HG03103 (cell line): ENCODE measurements around the gene PSMA3.

Experiments
- ATAC-seq: cut with Tn5 transposase; IDR thresholded peaks from one replicate; pipeline ENCODE4 v1.9.1; 2021; ENCODE audit warnings: low read depth; ENCODE audit not compliant: unreplicated experiment

Gene PSMA3

GRCh38 chr14:58297762-58298476, 53.3 kb downstream of the PSMA3 start:
- ATAC-seq = peak; percentile 75

- no peak for ATAC-seq
These were observed 54.1 kb downstream of the PSMA3 start, which contains the start of gene ARID4A for GRCh38 chr14:58298477-58299400. TSS of gene ARID4A (plus strand) at chr14:58298555. CDS start at chr14:58299855, 1,300 bp downstream.

DNA sequence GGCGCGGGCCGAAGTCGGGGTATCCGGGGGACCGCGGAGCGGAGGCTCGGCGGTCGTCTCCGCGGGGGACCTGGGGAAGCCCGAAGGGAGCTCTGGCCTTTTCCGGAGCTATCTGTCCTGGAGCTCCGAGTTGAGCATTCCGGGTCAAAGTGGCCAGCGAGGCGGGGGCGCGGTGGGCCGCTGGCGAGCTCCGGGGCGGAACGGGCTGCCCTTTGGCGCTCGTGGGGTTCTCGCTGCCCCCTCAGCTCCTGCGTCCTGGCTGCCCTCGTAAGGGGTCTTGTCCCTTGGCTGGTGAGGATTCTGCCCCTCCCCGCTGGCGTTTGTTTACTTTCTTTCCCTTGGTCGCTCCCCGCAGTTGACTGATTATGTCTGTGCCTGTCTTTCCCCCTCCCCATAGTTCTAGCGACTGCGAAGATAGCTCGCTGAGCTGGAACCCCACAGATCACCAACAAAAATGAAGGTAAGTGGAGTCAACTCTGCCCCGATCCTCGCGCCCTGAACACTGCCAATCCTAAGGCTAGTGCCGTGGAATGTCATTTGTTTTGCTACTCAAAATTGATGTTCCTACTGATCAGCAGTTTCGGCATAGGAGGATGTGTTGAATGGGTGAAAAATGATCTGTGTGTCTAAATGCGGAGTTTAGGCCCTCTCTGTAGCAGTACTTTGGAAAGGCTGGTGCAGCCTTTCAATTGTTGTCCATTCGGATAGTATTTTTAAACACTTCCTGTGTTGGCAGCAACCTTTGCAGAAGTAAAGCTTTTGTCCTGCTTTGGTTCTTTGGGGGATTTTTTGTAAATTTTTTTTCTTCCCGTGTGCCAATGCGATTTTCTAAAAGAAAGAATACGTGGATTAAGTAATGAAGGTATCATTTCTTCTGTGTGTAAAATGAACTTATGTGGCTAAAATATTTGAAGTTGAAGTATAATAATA, 55.0 kb downstream of the PSMA3 start:
- ATAC-seq = no peak

GRCh38 chr14:58301416-58301815, 56.8 kb downstream of the PSMA3 start:
- ATAC-seq = no peak

DNA sequence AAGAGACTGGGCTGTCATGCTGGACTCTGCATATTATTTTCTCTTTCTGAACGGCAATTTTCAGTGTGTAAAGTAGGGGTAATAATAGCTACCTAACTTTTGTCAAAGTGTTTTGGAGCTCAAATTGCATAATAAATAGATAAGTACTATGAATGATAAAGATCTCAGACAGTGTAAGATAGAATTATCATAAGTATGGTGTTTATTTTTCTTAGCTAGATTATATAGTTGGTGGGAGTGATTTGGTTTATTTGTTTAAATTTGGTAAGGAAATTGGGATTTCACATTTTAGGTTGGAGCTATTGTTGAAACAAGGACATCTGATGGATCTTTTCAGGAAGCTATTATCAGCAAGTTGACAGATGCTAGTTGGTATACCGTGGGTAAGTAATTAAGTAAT, 61.1 kb downstream of the PSMA3 start:
- no peak for ATAC-seq

DNA sequence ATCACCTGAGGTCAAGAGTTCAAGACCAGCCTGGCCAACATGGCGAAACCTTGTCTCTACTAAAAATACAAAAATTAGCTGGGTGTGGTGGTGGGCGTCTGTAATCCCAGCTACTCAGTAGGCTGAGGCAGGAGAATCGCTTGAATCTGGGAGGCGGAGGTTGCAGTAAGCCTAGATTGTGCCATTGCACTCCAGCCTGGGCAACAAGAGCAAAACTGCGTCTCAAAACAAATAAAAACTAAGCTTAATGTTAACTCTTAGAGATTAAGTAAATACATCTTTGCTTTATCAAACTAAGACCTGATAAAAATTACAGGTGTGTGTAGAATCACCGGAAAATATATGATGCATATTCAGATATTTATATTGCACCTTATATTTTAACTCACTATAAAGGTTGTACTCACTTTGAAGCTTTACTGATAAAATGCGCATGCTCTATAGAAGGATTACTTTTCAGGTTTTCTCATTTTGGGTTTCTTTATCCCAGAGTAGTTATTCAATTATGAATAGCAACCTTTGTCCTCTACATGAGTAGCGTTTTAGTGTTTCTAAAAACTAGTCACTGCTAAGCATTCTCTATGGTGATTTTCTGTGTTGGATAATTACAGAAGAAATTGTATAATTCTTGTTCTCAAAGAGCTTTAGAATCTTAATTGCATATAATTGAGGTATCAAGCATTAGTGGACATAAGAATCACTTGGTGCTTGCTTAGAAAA, 63.1 kb downstream of the PSMA3 start:
- ATAC-seq = no peak

DNA sequence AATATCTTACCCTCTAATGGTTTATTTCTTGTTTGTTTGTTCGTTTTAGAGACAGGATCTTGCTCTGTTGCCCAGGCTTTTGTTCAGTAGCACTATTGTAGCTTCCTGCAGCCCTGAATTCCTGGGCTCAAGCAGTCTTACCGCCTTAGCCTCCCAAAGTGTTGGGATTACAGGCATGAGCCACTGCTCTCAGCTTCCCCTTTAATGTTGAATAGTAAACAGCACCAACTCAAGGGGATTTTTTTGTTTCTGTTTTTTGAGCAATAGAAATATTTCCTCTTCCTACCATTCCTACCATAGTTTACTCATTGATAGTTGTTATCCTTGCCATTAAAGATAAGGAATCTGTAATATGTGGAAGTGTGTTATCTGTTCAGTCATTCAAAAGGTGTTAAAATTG, 64.4 kb downstream of the PSMA3 start:
- ATAC-seq = no peak

DNA sequence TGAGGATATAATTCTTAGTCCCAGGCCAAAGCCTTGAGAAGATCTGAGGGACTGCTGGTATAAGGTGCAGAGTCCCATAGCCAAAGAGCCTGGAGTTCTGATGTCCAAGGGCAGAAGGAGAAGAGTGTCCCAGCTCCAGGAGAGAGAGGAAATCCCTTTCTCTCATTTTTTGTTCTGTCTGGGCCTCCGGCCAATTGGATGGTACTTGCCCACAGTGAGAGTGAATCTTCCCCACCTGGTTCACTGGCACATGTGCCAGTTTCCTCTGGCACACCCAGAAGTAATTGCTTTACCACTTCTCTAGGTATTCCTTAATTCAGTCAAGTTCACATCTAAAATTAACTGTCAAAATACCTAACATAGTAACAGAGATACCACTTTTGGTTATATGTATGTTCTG, 69.1 kb downstream of the PSMA3 start:
- ATAC-seq = no peak

- ATAC-seq = no peak
These were observed 71.0 kb downstream of the PSMA3 start for GRCh38 chr14:58315606-58316005.
